ENCODE results near the gene FAM149B1.
"Not testable (repeated sequence)": the region's sequence is repeated elsewhere in the genome, so short reads cannot be mapped to it uniquely, and the experiment has no call there.

FAM149B1 gene

DNA sequence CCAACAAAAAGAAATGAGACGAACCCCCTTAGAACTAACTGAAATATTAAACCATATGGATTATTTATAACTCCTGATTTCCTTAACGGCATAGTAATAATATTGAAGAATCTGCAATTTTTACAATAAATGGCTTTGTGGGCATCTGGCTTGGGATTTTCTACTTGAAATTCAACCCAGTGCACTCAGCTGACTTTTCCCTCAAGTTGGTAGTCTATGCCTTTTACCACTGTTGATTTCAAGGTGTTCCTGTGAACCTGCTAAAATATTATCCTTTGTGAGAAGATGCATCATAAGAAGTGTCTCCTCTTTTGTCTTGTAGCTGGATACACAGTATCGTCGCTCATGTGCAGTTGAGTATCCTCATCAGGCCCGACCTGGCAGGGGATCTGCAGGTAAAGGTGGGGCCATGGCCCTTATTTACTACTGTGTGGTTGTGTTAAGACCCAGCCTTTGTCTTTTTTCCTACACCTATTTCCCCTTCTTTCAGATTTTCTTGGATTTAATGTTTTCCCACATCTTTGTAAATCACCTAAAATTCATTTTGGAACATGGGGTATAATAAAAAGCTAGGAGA, 71.2 kb downstream of the FAM149B1 start:
- no peak for DNase-seq

- DNase-seq: no peak
Observed at GRCh38 chr10:73239908-73240307, 72.0 kb downstream of the FAM149B1 start.

GRCh38 chr10:73244866-73245477, 77.1 kb downstream of the FAM149B1 start:
- no peak for DNase-seq

DNA sequence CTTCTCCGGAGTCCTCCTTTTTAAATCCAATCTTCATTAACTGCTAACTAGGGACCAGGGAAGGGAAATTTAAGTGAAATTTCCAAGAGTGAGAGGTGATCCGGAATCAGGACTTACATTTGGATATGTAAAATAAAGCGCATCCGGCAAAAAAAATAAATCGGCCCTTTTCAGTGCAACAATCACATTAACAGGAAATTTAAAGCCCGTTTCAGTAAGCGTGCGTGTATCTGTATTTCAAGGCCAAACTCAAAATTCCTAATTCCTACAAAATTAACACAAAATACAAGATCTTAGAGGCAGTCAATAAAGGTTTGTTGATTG, 78.4 kb downstream of the FAM149B1 start:
- no peak for DNase-seq

DNA sequence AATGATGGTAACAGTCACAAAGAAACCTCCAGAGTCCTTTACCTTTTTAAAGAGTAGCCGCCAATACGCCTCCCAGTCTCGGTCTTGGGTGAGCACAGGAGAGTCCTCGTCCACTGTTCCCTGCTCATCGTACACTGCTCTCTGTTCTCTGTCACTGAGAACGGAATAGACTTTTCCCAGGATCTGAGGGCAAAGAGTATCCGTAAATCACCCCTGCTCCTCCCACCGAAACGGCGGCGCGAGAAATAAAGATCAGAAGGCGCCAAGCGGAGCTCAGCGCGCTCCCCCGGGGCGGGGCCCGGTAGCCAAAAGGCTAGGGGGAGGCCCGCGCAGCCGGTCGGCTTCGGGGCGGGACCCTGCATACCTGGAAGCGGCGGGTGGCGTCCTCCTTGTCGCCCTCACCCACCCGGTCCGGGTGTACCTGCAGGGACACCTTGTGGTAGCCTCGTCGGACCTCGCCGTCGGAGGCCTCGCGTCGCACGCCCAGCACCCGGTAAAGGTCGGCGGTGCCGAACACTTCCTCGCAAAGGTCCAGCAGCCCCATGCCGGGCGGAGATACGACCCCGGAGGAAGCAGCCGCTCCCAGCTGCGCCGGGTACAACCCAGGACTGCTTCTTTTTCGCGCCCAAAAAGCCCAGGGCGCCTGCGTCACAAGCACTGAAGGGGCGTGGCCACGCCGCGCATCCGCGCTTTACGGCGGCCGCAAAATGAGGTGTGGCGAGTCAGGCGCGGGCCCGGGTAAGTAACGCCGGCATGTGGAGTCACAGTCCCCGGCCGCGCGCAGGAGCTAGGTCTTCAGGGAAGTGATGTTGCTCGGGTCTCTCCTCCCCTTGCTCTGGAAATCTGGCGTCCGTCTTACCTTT, 79.0 kb downstream of the FAM149B1 start, which contains the start of gene DNAJC9:
TSS of gene DNAJC9 (minus strand) at position 610 of the 863 bp plus-strand sequence. CDS start at position 544, 66 bp downstream.
- peak; percentile 28 to 61 for DNase-seq

DNA sequence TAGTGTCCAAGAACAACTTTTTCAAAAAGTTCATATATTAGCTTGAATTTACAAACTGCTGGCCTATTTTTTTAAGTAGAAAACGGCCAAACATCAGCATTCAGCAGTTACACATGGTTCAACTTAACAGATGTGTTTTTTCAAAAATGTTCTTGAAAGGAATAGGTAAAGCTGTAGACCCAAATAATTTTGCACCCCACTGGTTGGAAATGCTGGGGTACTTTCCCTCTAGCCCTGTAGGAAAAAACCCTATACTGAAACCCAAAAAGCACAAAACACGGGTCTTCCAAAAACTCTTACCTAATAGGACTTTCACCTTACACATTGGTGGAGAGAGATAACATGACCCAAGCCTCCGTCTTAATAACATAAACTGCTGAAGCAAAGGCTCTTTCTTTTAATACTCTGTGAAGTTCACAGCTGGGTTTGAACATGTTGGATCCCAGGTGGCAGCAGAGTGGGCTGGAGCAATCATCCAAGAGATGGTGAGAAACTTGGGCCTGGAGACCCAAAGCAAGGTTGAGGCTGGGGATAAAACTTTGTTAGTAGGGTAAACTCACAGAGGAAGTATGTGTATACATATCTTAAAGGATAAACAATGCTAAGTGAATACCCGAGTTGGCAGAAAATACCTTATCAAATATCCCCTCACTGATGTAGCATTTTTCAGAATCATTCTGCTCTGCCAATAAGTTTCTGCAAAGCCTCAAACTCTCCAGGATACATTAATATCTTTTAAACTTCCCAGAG, 79.8 kb downstream of the FAM149B1 start:
- DNase-seq: no peak

DNA sequence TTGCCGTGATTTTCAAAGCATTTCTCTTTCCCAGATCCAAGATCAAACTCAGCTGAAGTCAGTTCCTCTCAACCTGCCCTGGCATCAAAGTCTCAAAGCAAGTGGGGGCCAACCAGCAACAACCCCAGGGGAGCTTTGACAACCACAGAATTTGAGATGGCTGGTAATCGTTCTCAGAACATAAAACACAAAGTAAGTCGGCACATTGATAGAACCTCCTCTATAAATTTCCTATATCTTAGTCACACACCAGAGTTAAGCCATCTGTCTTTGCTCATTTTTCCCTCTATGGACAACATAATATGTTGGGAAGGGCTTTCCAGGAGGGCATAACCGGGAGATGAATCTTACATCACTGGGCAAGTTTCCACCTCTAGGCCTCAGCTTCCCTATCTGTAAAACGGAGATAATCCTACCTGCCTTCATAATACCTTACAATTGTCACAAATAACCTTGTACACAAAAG, 80.4 kb downstream of the FAM149B1 start:
- DNase-seq: no peak

DNA sequence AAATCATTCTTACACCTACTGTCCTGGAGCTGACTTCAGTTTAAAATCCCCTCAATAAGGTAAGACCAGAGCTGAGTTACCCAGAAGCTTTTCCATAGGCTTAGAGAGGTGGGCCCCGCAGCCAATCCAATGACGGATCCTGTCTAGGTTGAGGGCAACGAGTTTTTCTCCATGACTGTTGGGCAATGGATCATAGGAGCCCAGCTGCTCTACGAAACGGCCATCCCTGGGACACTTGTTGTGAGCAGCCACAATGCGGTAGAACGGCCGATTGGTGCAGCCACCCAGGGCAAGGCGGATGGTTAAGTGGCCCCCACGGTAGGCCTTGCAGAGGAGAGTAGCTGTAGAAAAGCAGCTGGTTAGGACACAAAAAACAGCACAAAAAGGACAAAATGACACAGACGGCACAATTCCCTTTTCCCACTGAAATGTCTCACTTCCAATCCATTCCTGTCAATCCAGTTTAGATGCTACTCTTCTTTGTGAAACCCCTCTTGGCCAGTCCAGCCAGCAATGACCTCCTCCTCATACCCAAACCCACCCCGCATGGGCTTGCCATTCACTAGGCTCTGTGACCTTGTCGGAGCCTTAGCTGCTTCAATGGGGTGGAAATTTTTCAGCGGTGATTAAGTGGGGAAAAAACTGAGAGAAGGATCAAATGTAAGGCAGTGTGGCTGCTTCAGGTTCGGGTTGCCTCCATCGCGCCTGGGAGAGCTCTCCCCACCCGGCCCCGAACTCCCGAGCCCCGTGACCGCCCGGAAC, 83.9 kb downstream of the FAM149B1 start:
- DNase-seq: no peak

- DNase-seq: peak; percentile 75 to 80
Observed at GRCh38 chr10:73252445-73253224, 84.7 kb downstream of the FAM149B1 start, which contains the start of gene MRPS16. Gene MRPS16, minus strand, starts transcription at chr10:73252644. Its CDS starts 162 bp downstream, at chr10:73252482.

- DNase-seq: no peak
Observed at GRCh38 chr10:73253225-73253555, 85.3 kb downstream of the FAM149B1 start.

DNA sequence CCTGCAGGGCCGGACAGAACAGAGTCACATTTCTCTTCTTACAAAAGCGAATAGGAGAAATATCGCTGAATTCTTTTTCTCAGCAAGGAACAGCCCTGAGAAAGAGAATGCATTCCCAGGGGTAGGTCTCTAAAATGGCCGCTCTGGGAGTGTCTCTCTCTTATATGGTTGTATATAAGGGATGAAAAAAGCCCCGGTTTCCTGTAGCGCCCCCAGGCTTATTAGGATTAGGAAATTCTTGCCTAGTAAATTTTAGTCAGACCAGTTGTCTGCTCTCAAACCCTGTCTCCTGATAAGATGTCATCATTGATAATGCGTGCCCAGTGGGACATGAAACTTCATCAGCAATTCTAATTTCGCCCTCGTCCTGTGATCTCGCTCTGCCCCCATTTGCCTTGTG, 90.7 kb downstream of the FAM149B1 start:
- not testable (repeated sequence) for DNase-seq

GRCh38 chr10:73261362-73261995, 93.6 kb downstream of the FAM149B1 start:
- DNase-seq: no peak

DNA sequence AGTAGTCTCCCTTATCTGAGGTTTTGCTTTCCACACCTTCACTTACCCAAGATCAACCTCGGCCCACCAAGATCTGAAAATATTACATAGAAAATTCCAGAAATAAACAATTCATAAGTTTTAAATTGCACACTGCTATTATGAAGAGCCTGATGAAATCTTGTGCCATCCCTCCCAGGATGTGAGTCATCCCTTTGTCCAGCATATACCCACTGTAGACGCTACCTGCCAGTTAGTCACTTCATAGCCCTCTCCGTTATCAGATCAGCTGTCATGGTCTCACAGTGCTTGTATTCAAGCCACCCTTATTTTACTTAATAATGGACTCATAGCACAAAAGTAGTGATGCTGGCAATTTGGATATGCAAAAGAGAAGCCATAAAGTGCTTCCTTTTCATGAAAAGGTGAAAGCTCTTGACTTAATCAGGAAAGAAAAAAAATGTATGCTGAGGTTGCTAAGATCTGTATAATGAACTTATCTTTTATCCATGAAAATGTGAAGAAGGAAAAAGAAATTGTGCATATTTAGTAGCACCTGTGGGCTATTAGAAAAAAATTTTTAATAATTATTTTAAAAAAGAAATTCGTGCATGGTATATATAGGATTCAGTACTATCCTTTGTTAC, 94.3 kb downstream of the FAM149B1 start:
- DNase-seq: no peak

GRCh38 chr10:73262880-73263555, 95.1 kb downstream of the FAM149B1 start:
- DNase-seq: no peak

GRCh38 chr10:73263693-73264347, 95.9 kb downstream of the FAM149B1 start:
- DNase-seq: no peak

GRCh38 chr10:73264423-73264822, 96.5 kb downstream of the FAM149B1 start:
- no peak for DNase-seq

DNA sequence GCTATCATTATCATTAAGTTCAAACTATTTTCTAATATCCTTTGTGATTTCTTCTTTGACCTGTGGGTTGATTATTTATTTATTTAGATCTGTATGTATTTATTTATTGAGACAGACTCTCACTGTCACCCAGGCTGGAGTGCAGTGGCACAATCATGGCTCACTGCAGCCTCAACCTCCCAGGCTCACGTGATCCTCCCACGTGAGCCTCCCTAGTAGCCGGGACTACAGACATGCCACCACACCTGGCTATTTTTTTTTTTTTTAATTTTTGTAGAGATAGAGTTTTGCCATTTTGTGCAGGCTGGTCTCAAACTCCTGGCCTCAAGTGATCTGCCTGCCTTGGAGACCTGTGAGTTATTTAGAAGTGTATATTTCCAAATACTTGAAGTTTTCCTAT, 113.2 kb downstream of the FAM149B1 start:
- no peak for DNase-seq

- no peak for DNase-seq
Observed at GRCh38 chr10:73287441-73287840, 119.5 kb downstream of the FAM149B1 start.

- DNase-seq: no peak
Observed at GRCh38 chr10:73289958-73290357, 122.0 kb downstream of the FAM149B1 start.
